ENCODE data around the gene RIT2.

The RIT2 gene

GRCh38 chr18:42893977-42894376 lies 221.5 kb downstream of the RIT2 start:
- H3K9me3 ChIP-seq (ENCODE audit: severe bottlenecking) = no peaks in the 10 kb centered on the region
- TF ChIP-seq CTCF (IDR thresholded peaks at IDR 0.05; ENCODE audit: poor library complexity, severe bottlenecking) = no peak
- H3K4me1 ChIP-seq (ENCODE audit: insufficient read depth, poor library complexity, severe bottlenecking) = no peaks in the 10 kb centered on the region
- H3K27ac ChIP-seq (ENCODE audit: poor library complexity, severe bottlenecking) = no peak overlapping the region
- H3K4me3 ChIP-seq (ENCODE audit: severe bottlenecking) = no peak overlapping the region
- ATAC-seq (ENCODE audit: low read depth) (no peak), DNase-seq (ENCODE audit: low spot score) (no peak)
- no peaks in the 10 kb centered on the region for H3K27me3 ChIP-seq (ENCODE audit: insufficient read depth, poor library complexity, severe bottlenecking)
- H3K36me3 ChIP-seq (ENCODE audit: low read depth) = no peaks in the 10 kb centered on the region

GRCh38 chr18:42892181-42892580 lies 223.3 kb downstream of the RIT2 start:
- Histone ChIP-seq H3K9me3 (ENCODE audit: severe bottlenecking) (no peaks in the 10 kb centered on the region), H3K36me3 (ENCODE audit: low read depth) (no peaks in the 10 kb centered on the region), H3K27ac (ENCODE audit: poor library complexity, severe bottlenecking) (no peak overlapping the region), H3K27me3 (ENCODE audit: insufficient read depth, poor library complexity, severe bottlenecking) (no peaks in the 10 kb centered on the region), H3K4me3 (ENCODE audit: severe bottlenecking) (no peak overlapping the region), H3K4me1 (ENCODE audit: insufficient read depth, poor library complexity, severe bottlenecking) (no peaks in the 10 kb centered on the region)
- ATAC-seq (ENCODE audit: low read depth) (no peak), DNase-seq (ENCODE audit: low spot score) (no peak)
- TF ChIP-seq CTCF (IDR thresholded peaks at IDR 0.05; ENCODE audit: poor library complexity, severe bottlenecking) = no peak

- no peaks in the 10 kb centered on the region for H3K36me3 ChIP-seq (ENCODE audit: low read depth)
- no peak for TF ChIP-seq CTCF (IDR thresholded peaks at IDR 0.05; ENCODE audit: poor library complexity, severe bottlenecking)
- no peaks in the 10 kb centered on the region for H3K27me3 ChIP-seq (ENCODE audit: insufficient read depth, poor library complexity, severe bottlenecking)
- no peak overlapping the region for H3K4me3 ChIP-seq (ENCODE audit: severe bottlenecking)
- no peaks in the 10 kb centered on the region for H3K9me3 ChIP-seq (ENCODE audit: severe bottlenecking)
- ATAC-seq (ENCODE audit: low read depth) = no peak
- H3K27ac ChIP-seq (ENCODE audit: poor library complexity, severe bottlenecking) = no peak overlapping the region
- H3K4me1 ChIP-seq (ENCODE audit: insufficient read depth, poor library complexity, severe bottlenecking) = no peaks in the 10 kb centered on the region
- DNase-seq (ENCODE audit: low spot score) = no peak
These were observed 223.8 kb downstream of the RIT2 start for GRCh38 chr18:42891705-42892104.

GRCh38 chr18:42883169-42883568 lies 232.3 kb downstream of the RIT2 start:
- no peak for TF ChIP-seq CTCF (IDR thresholded peaks at IDR 0.05; ENCODE audit: poor library complexity, severe bottlenecking)
- no peaks in the 10 kb centered on the region for H3K4me1 ChIP-seq (ENCODE audit: insufficient read depth, poor library complexity, severe bottlenecking)
- no peak overlapping the region for H3K27ac ChIP-seq (ENCODE audit: poor library complexity, severe bottlenecking)
- DNase-seq (ENCODE audit: low spot score) (no peak), ATAC-seq (ENCODE audit: low read depth) (no peak)
- H3K27me3 ChIP-seq (ENCODE audit: insufficient read depth, poor library complexity, severe bottlenecking) = no peaks in the 10 kb centered on the region
- no peaks in the 10 kb centered on the region for H3K9me3 ChIP-seq (ENCODE audit: severe bottlenecking)
- no peaks in the 10 kb centered on the region for H3K36me3 ChIP-seq (ENCODE audit: low read depth)
- no peak overlapping the region for H3K4me3 ChIP-seq (ENCODE audit: severe bottlenecking)

GRCh38 chr18:42882122-42882521 lies 233.4 kb downstream of the RIT2 start:
- no peak overlapping the region for H3K4me3 ChIP-seq (ENCODE audit: severe bottlenecking)
- DNase-seq (ENCODE audit: low spot score) (no peak), ATAC-seq (ENCODE audit: low read depth) (no peak)
- H3K9me3 ChIP-seq (ENCODE audit: severe bottlenecking) = no peaks in the 10 kb centered on the region
- no peak for TF ChIP-seq CTCF (IDR thresholded peaks at IDR 0.05; ENCODE audit: poor library complexity, severe bottlenecking)
- H3K27ac ChIP-seq (ENCODE audit: poor library complexity, severe bottlenecking) = no peak overlapping the region
- no peaks in the 10 kb centered on the region for H3K36me3 ChIP-seq (ENCODE audit: low read depth)
- H3K27me3 ChIP-seq (ENCODE audit: insufficient read depth, poor library complexity, severe bottlenecking) = peaks cover 4% of the 10 kb centered on the region
- no peaks in the 10 kb centered on the region for H3K4me1 ChIP-seq (ENCODE audit: insufficient read depth, poor library complexity, severe bottlenecking)

Data from RWPE2 (cell line).